HepG2 (cell line): Measurements from ENCODE around the gene VAMP2. TPM values are rescaled to one million over a fixed set of nuclear protein-coding genes. Genes with fewer than 3 reads are reported as not detected.

Source experiments
- AHDC1 ChIP-seq: sonication (generic); formaldehyde crosslinking; IDR thresholded peaks from 2 replicates; pipeline ENCODE4 v1.5.1; 2020; ENCODE audit warnings: mild to moderate bottlenecking, missing genetic modification reagents, borderline replicate concordance
- CHCHD3 ChIP-seq: sonication (generic); formaldehyde crosslinking; IDR thresholded peaks from 2 replicates; pipeline ENCODE4 v1.8.0; 2022; ENCODE audit warnings: mild to moderate bottlenecking, missing genetic modification reagents, moderate library complexity
- JDP2 ChIP-seq: sonication (generic); formaldehyde crosslinking; IDR thresholded peaks from 2 replicates; pipeline ENCODE4 v1.8.1; 2022; ENCODE audit warnings: missing genetic modification reagents, borderline replicate concordance
- KMT2B ChIP-seq: IDR thresholded peaks from 2 replicates; pipeline ENCODE4 v1.6.1; 2016; ENCODE audit warnings: missing genetic modification reagents, missing compliant biosample characterization
- MAFK ChIP-seq, 2 experiments: IDR thresholded peaks in 1 of 2; conservative IDR thresholded peaks in 1 of 2; 2 replicates each; pipeline ENCODE4 v1.6.1; 2011; ENCODE audit warnings: improper control_type of control experiment in 2 of 2, low read length in 2 of 2
- NCOA5 ChIP-seq: sonication (generic); formaldehyde crosslinking; IDR thresholded peaks from 2 replicates; pipeline ENCODE4 v1.4.0; 2020; ENCODE audit warnings: missing genetic modification reagents
- RNF2 ChIP-seq: fragments of 450-650 bp; conservative IDR thresholded peaks from 2 replicates; pipeline ENCODE4 v1.6.1; 2016; ENCODE audit warnings: low read depth
- SALL1 ChIP-seq: sonication (generic); formaldehyde crosslinking; IDR thresholded peaks from 2 replicates; pipeline ENCODE4 v1.8.0; 2022; ENCODE audit warnings: mild to moderate bottlenecking, missing genetic modification reagents
- TIGD3 ChIP-seq: sonication (generic); formaldehyde crosslinking; IDR thresholded peaks from 2 replicates; pipeline ENCODE4 v1.5.1; 2020; ENCODE audit warnings: mild to moderate bottlenecking, missing genetic modification reagents, borderline replicate concordance
- ZBTB4 ChIP-seq: sonication (generic); formaldehyde crosslinking; IDR thresholded peaks from 2 replicates; pipeline ENCODE4 v1.4.0; 2020; ENCODE audit warnings: missing genetic modification reagents, mild to moderate bottlenecking, borderline replicate concordance
- ZFP41 ChIP-seq: sonication (generic); formaldehyde crosslinking; IDR thresholded peaks from 2 replicates; pipeline ENCODE4 v1.4.0; 2020; ENCODE audit warnings: mild to moderate bottlenecking, missing genetic modification reagents, borderline replicate concordance
- ZNF589 ChIP-seq: sonication (generic); formaldehyde crosslinking; conservative IDR thresholded peaks from 2 replicates; pipeline ENCODE4 v1.8.0; 2022; ENCODE audit warnings: mild to moderate bottlenecking, moderate library complexity, missing genetic modification reagents
- ZSCAN12 ChIP-seq: sonication (generic); formaldehyde crosslinking; IDR thresholded peaks from 2 replicates; pipeline ENCODE4 v1.9.0; 2021; ENCODE audit warnings: mild to moderate bottlenecking, missing genetic modification reagents
- polyA plus RNA-seq, 8 experiments: library from polyadenylated mRNA; depleted of rRNA in 3 of 8; stranded (reverse) in 7 of 8; unstranded in 1 of 8; fragments of >200 nt; fragmentation: Illumina TruSeq in 4 of 8; extraction: Trizol in 4 of 8; gene quantifications; 2 replicates each; pipeline versions ENCODE4 v1.2.1 to v1.2.3, GENCODE V29; 2011 to 2016; ENCODE audit warnings: low read depth in 4 of 8, missing spikeins in 1 of 8, mixed read lengths in 1 of 8; ENCODE audit not compliant: insufficient read depth in 1 of 8
- total RNA-seq, 5 experiments: library from RNA; depleted of rRNA; stranded (reverse); fragments of >200 nt; fragmentation: Illumina TruSeq; extraction: Trizol; gene quantifications; 2 replicates each; pipeline ENCODE4 v1.2.3, GENCODE V29; 2016; ENCODE audit warnings: low read depth in 1 of 5
- TF ChIP-seq, protein P1 (sequence below): sonication (generic); formaldehyde crosslinking; IDR thresholded peaks from 2 replicates; pipeline ENCODE4 v1.4.0; 2020; ENCODE audit warnings: mild to moderate bottlenecking, missing genetic modification reagents
- TF ChIP-seq, protein P2 (sequence below): IDR thresholded peaks from 2 replicates; pipeline ENCODE4 v1.6.1; 2016; ENCODE audit warnings: low read depth, borderline replicate concordance

The VAMP2 gene
- total and polyA plus RNA-seq, 2 of the 13 experiments (the other 11 are each of a cell fraction or from before 2014, with no cell fraction given), result 3.9 to 17.2 TPM

- TF ChIP-seq, protein P1, sequence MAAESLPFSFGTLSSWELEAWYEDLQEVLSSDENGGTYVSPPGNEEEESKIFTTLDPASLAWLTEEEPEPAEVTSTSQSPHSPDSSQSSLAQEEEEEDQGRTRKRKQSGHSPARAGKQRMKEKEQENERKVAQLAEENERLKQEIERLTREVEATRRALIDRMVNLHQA (CRISPR knock-in tag), result no peak
- TF ChIP-seq MAFK (conservative IDR thresholded peaks at IDR 0.05 in 1 of 2, IDR thresholded peaks at IDR 0.05 in 1 of 2; ENCODE audit: low read length in 2 of 2) (no peak), ZNF589 (no peak), ZBTB4 (CRISPR knock-in tag) (no peak), ZSCAN12 (CRISPR knock-in tag) (no peak), ZFP41 (CRISPR knock-in tag) (no peak), SALL1 (CRISPR knock-in tag) (no peak), NCOA5 (CRISPR knock-in tag) (no peak), JDP2 (CRISPR knock-in tag) (no peak), KMT2B (peak; percentile 23; the same call in 1 of the 2 replicates), CHCHD3 (no peak), TIGD3 (CRISPR knock-in tag) (no peak), RNF2 (no peak), AHDC1 (CRISPR knock-in tag) (peak; percentile 39; the same call in 1 of the 2 replicates)
- TF ChIP-seq, protein P2, sequence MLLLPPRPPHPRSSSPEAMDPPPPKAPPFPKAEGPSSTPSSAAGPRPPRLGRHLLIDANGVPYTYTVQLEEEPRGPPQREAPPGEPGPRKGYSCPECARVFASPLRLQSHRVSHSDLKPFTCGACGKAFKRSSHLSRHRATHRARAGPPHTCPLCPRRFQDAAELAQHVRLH (CRISPR knock-in tag), result no peak
Observed at GRCh38 chr17:8210761-8211458, 48.2 kb upstream of the VAMP2 start (continued).
